GM18907 (cell line): ENCODE results near the gene TCF4.

Experiments
- ATAC-seq: cut with Tn5 transposase; IDR thresholded peaks from one replicate; pipeline ENCODE4 v1.9.1; 2021; ENCODE audit warnings: mild to moderate bottlenecking, moderate library complexity; ENCODE audit not compliant: unreplicated experiment

The TCF4 gene

DNA sequence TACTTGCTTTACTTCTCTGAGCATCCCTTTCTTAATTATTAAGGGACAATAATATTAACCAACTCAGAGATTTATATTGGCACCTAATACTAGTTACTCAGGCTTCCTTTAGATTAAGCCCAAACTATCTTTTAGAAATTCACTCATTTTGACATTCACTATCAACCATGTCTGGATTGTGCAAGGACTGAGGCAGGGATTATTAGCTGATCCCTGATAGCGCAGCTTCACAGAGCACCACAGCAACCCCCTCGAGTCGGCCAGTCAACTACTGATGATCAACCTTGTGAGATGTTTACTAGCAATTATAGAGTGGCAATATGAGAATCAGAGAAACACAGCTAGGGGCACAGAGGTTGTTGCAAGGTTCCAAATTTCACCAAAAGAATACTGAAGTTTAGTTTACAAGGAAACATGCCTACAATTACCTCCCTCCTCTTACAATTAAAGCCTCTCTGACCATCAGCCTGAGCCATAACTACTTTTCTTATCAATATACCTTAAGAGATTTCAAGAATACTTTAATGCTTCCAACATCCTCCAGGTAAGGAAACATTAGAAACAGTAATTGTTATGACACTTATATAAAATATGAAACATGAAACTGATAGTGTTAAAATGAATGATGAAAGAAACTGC is 191.6 kb downstream of the TCF4 start:
- no peak for ATAC-seq

DNA sequence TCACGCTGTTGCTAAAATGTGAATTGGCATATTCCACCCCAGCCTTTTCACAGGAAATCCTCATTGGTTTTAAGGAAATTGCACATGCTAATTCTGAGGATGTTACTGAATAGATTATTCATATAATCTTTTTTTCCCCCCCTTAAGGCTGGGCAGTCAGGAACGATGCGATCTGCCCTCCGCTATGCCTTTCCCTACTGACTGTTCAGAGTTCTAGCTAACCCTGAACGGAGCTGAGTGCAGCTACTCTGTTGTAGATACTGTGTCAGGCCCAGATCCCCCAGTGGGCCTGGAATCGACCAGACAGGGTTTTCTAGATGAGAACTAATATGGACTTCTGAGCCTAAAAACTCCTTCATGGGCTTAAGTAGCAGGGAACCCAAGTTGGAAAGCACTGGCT is 192.2 kb downstream of the TCF4 start:
- no peak for ATAC-seq

DNA sequence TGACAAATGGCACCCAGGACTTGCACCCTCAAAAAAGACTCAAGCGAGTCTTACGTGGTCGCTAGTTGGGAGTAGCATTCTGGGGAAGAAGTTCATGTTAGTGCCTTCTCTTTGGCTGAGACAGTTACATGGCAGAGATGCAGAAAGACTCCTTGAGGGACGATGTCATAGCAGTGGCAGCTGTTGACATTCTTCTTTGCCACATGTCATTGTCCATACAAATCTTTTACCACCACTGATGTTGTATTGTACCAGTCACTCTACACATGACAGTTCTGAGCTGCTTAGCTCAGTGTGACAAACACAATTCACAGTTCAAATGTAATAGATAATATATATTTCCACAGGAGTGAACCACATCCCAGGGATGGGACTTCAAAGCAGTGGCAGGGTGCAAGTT is 197.1 kb downstream of the TCF4 start:
- ATAC-seq = no peak

- no peak for ATAC-seq
Observed at GRCh38 chr18:55387139-55387984, 200.6 kb downstream of the TCF4 start.

- ATAC-seq = no peak
Observed at GRCh38 chr18:55386545-55386944, 201.4 kb downstream of the TCF4 start.

GRCh38 chr18:55385770-55386169 is 202.2 kb downstream of the TCF4 start:
- no peak for ATAC-seq

DNA sequence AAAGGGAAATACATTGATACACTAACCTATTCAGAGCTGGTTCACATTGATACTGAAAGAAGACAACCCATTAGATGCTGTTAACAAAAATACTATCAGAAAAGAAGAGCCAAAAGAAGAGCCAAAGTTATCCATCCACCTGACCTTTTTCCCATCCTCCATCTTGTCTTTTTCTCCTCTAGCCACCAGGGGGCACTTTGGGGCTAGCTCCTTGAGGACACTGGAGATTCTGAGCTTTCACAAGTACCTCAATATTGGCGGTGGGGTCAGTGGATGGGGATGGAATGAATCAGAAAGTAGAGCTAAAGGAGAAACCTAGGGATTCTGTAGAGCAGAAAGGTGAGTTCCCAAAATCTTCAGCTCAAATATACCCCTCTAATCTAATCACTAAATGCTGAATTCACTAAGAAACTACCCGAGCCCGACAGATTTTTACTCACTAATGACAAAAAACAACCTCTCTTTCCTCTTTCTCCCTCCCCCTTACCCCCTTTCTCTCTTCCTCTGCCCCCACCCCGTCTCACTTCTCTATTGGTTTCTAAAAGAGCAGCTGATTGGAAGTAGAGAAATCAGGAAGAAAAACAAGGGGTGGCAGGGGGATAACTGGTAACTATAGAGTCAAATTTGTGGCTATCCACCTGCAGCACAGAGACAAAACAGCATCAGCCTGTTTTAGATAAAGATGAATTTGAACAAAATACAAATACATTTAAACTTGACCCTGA is 203.3 kb downstream of the TCF4 start:
- no peak for ATAC-seq

GRCh38 chr18:55384115-55384514 is 203.9 kb downstream of the TCF4 start:
- no peak for ATAC-seq

DNA sequence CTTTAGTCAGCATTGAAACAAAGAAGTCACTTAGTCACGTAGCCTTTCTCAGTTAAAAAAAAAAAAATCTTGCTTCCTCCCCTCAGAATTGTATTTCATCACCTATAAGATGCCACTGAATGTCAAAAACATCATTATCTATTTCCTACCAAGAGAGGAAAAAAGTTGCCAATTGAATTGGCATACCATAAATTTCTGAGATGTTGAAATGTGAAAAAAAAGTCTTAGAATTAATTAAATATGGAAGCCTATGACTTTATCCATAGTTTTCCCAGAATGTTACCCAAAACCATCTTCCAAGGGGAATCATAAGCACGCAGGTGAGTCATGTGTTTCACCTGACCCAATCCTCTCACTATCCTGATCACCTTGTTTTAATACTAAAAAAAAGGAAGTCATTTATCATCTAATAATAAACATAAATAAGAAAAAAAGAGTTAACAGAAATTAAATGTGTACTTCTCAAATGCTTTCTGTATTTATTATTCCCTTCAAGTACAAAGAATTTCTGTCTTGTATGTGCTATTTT is 205.7 kb downstream of the TCF4 start:
- ATAC-seq = no peak

- ATAC-seq = no peak
Observed at GRCh38 chr18:55381277-55381676, 206.7 kb downstream of the TCF4 start.

GRCh38 chr18:55380589-55380988 is 207.4 kb downstream of the TCF4 start:
- no peak for ATAC-seq

DNA sequence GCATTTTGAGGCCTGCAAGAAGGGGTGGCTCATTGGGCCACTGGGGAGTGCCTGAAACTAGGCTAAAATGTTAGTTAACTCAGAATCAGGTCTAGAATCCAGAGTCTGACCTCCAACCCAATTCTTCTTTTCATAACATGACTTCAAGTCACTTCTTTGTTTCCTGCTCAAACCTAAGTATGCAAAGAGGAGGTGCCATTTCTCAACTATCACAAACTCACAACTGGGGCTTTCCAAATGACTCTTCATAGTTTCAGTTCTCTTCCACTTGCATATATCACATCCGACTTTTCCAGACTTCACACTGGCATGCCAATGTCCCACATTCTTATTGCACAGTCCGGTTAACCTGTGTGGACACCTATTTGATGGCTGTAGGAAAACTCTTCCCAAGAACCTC is 211.6 kb downstream of the TCF4 start:
- peak; percentile 97 for ATAC-seq

- peak; percentile 14 for ATAC-seq
Observed at GRCh38 chr18:55375930-55376329, 212.1 kb downstream of the TCF4 start.

- no peak for ATAC-seq
Observed at GRCh38 chr18:55374741-55375140, 213.3 kb downstream of the TCF4 start.

DNA sequence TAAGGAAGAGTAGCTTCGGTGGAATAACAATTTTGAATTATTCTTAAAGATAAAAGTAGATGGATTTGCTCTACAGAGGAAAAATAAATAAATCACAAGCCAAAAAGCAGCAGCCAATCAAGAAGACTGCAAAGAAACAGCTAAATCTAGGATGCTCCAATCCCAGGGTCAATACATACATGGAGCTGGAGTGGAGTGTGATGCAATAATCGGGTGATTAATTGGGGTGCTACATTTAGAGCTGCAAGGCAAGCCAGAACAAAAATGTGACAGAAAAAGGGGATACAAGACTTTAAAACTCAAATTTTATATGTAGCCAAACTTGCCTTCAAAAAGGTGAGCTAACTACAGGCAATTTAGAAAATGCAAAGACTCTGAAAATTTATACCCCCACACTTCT is 215.8 kb downstream of the TCF4 start:
- ATAC-seq = no peak

DNA sequence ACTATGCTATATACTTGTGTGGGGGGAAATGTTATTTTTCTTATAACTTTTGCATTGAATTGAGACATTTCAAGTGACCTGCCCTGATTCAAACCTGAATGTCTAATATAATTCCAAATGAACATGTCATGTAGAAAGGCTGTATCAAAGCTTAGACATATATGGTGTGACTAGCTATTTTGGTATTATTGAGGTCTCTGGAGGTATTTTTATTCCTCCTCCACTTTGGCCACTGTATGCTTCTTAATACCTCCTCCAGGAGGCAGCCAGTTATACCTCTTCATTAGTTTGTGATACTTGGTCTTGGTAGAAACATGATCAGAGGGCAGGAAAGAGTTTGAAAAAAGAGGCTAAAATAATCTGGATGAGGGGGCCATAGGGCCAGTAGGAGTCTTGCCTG is 217.1 kb downstream of the TCF4 start:
- no peak for ATAC-seq

DNA sequence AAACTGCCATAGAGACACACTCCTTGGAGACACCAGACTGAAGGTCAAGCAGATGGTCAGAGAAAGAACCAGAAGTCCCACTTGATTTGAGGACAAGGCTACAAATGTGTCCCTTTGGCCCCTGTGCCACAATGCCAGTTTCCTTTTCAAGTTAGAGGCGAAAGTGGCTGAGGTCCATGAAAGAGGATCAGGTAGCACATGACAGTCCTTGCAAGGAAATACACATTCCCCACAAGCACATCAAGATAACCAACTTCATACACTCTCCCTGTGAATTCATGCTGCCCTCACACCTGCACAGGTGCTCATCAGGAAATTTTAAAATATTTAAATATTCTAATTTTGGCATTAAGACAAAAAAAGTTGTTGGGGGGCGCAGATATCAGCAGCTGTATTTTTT is 218.6 kb downstream of the TCF4 start:
- no peak for ATAC-seq

DNA sequence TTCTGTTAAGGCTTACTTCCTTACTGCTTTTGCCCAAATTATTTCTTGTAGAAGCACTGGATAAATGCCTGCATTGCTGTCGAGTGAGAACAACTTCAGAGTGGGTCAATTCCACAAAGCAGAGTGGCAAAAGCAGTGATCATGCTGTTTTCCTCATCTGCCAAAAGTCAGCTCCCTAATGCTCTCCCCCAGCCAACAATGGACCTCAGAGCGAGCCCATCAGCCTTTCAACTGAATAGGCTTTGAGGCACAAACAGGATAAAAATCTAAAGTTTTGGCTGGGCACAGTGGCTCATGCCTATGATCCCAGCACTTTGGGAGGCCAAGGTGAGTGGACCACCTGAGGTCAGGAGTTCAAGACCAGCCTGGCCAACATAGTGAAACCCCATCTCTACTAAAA is 222.7 kb downstream of the TCF4 start:
- ATAC-seq = no peak

- ATAC-seq = no peak
Observed at GRCh38 chr18:55362303-55362702, 225.7 kb downstream of the TCF4 start.

GRCh38 chr18:55361492-55362250 is 226.3 kb downstream of the TCF4 start:
- no peak for ATAC-seq

DNA sequence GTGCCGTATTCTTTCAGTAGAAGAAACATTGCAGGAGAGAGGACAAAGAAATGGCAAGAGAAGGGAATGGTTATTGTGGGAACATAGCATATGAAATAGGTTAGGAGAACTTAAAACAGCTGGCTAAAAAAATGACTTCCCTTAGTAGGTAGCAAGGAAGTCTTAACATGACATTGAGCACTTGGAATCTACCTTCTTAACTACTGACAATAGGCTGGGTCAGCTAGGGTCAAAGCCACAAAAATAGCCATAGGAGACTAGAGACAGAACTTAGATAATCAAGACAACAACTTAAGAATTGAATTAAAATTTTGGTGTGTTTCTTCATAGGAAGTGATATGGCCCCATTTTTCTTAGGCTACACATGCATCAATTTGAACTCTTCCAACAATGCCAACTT is 227.9 kb downstream of the TCF4 start:
- no peak for ATAC-seq
